HCT116 (cell line): Measurements from ENCODE around the gene TMC4. TPM values are rescaled to one million over a fixed set of nuclear protein-coding genes. Genes with fewer than 3 reads are reported as not detected.

Source experiments
- ATAC-seq: fragments of 200-7000 bp; cut with Tn5 transposase; 2 replicates; pipeline ENCODE4 v1.9.1; 2020; ENCODE audit warnings: mild to moderate bottlenecking, moderate library complexity
- BruUV-seq: library from RNA; stranded (reverse); fragments of 400-500 nt; replicated peaks from 2 replicates; lab custom pipeline; 2021; lab: Mats Ljungman, UMichigan
- CTCF ChIA-PET: fragments of 300-600 bp; sonication (Branson Sonifier 250); formaldehyde crosslinking; loops from one replicate; lab custom pipeline; 2021; ENCODE audit warnings: antibody characterized with exemption; lab: Charles Lee
- POLR2A ChIA-PET: fragments of 300-600, 350-600 bp; sonication (Branson Sonifier 250); formaldehyde crosslinking; loops from one replicate; lab custom pipeline; 2021; ENCODE audit warnings: antibody characterized with exemption; lab: Charles Lee
- RAD21 ChIA-PET, 2 experiments: fragments of 300-600 bp; sonication (Branson Sonifier 250); formaldehyde crosslinking; loops; one replicate each; lab custom pipeline; 2023; ENCODE audit warnings: low total read pairs in 2 of 2; ENCODE audit not compliant: uncharacterized antibody in 2 of 2, unreplicated experiment in 2 of 2, low non-redundant PET in 1 of 2; lab: Charles Lee
- DNase-seq: peaks from one replicate; pipeline ENCODE4 v3.0.0-alpha.2; 2010; ENCODE audit warnings: low read depth, low spot score
- H2AFZ ChIP-seq: fragments of 200-600 bp; shearing (Covaris generic), sonication (generic); 2 replicates; pipeline ENCODE4 v1.6.1; 2017; ENCODE audit warnings: low read depth, mixed run types, mixed read lengths, antibody characterized with exemption, low read length; ENCODE audit not compliant: poor library complexity, severe bottlenecking
- H3K27ac ChIP-seq: 2 replicates; pipeline ENCODE4 v1.5.1; 2012; ENCODE audit warnings: low read depth, low read length
- H3K27me3 ChIP-seq: fragments of 200-600 bp; sonication (generic); 2 replicates; pipeline ENCODE4 v1.6.1; 2016; ENCODE audit warnings: mixed run types, low read length, mixed read lengths; ENCODE audit not compliant: insufficient read depth
- H3K36me3 ChIP-seq, 2 experiments: fragments of 200-500 bp in 1 of 2; fragments of 200-600 bp in 1 of 2; sonication (Bioruptor generic) in 1 of 2; sonication (generic) in 1 of 2; 2 replicates each; pipeline versions ENCODE4 v1.5.1 to v1.6.1; 2014 to 2016; ENCODE audit warnings: low read length in 2 of 2, inconsistent platforms in 1 of 2, mixed read lengths in 1 of 2, mixed run types in 1 of 2; ENCODE audit not compliant: insufficient read depth in 2 of 2, control insufficient read depth in 1 of 2
- H3K4me1 ChIP-seq, 2 experiments: fragments of 200-600 bp in 1 of 2; sonication (generic) in 1 of 2; 2 replicates each; pipeline versions ENCODE4 v1.5.1 to v1.6.1; 2012 to 2017; ENCODE audit warnings: low read length in 2 of 2, inconsistent platforms in 1 of 2, mild to moderate bottlenecking in 1 of 2, mixed read lengths in 1 of 2, mixed run types in 1 of 2, moderate library complexity in 1 of 2; ENCODE audit not compliant: insufficient read depth in 2 of 2, control insufficient read depth in 1 of 2
- H3K4me2 ChIP-seq: fragments of 200-600 bp; sonication (generic); 2 replicates; pipeline ENCODE4 v1.6.1; 2017; ENCODE audit warnings: mixed run types, low read length, mixed read lengths
- H3K4me3 ChIP-seq, 2 experiments: fragments of 200-600 bp in 1 of 2; sonication (generic) in 1 of 2; replicated peaks in 1 of 2; 2 replicates each; pipeline ENCODE4 v1.5.1; 2011 to 2016; ENCODE audit warnings: low read length in 2 of 2, control low read depth in 1 of 2, low read depth in 1 of 2, mild to moderate bottlenecking in 1 of 2, mixed read lengths in 1 of 2, mixed run types in 1 of 2
- H3K79me2 ChIP-seq: fragments of 200-600 bp; sonication (generic); 2 replicates; pipeline ENCODE4 v1.6.1; 2017; ENCODE audit warnings: mild to moderate bottlenecking, mixed run types, low read length, moderate library complexity, mixed read lengths; ENCODE audit not compliant: insufficient read depth
- H3K9ac ChIP-seq: fragments of 200-600 bp; sonication (generic); 2 replicates; pipeline ENCODE4 v1.6.1; 2016; ENCODE audit warnings: low read length, mixed read lengths
- H3K9me2 ChIP-seq: fragments of 200-600 bp; sonication (generic), shearing (Covaris generic); 2 replicates; pipeline ENCODE4 v1.6.1; 2017; ENCODE audit warnings: mixed run types, mild to moderate bottlenecking, moderate library complexity; ENCODE audit not compliant: insufficient read depth
- H3K9me3 ChIP-seq, 2 experiments: fragments of 200-500 bp in 1 of 2; fragments of 200-600 bp in 1 of 2; sonication (Bioruptor generic) in 1 of 2; sonication (generic) in 1 of 2; 2 replicates each; pipeline ENCODE4 v1.6.1; 2014 to 2017; ENCODE audit warnings: low read length in 2 of 2, mixed read lengths in 2 of 2, inconsistent platforms in 1 of 2, low read depth in 1 of 2, mild to moderate bottlenecking in 1 of 2, mixed run types in 1 of 2, moderate library complexity in 1 of 2; ENCODE audit not compliant: control insufficient read depth in 1 of 2, insufficient read depth in 1 of 2
- H4K20me1 ChIP-seq: fragments of 200-600 bp; sonication (generic), shearing (Covaris generic); 2 replicates; pipeline ENCODE4 v1.6.1; 2017; ENCODE audit warnings: mixed run types, mild to moderate bottlenecking, moderate library complexity; ENCODE audit not compliant: insufficient read depth
- CBX3 ChIP-seq: IDR thresholded peaks from 2 replicates; pipeline ENCODE4 v1.6.1; 2012; ENCODE audit warnings: low read depth
- CEBPB ChIP-seq: IDR thresholded peaks from 2 replicates; pipeline ENCODE4 v1.6.1; 2012; ENCODE audit warnings: low read depth
- CTCF ChIP-seq, 3 experiments: fragments of 200-600 bp in 1 of 3; sonication (generic) in 1 of 3; IDR thresholded peaks in 2 of 3; conservative IDR thresholded peaks in 1 of 3; 2 replicates each; pipeline ENCODE4 v1.5.1; 2012 to 2017; ENCODE audit warnings: low read depth in 2 of 3, low read length in 2 of 3, antibody characterized with exemption in 1 of 3, borderline replicate concordance in 1 of 3, control low read depth in 1 of 3, mild to moderate bottlenecking in 1 of 3, mixed read lengths in 1 of 3, mixed run types in 1 of 3, moderate library complexity in 1 of 3; ENCODE audit not compliant: insufficient read depth in 1 of 3
- ELF1 ChIP-seq: IDR thresholded peaks from 2 replicates; pipeline ENCODE4 v1.6.1; 2012; ENCODE audit warnings: low read depth, borderline replicate concordance
- EZH2 ChIP-seq: fragments of 200-600 bp; sonication (generic); IDR thresholded peaks from 2 replicates; pipeline ENCODE4 v1.6.1; 2017; ENCODE audit warnings: antibody characterized with exemption, mixed run types
- EZH2phosphoT487 ChIP-seq: fragments of 200-600 bp; IDR thresholded peaks from 2 replicates; pipeline ENCODE4 v1.6.1; 2018; ENCODE audit warnings: antibody characterized with exemption, borderline replicate concordance
- JUND ChIP-seq: IDR thresholded peaks from 2 replicates; pipeline ENCODE4 v1.6.1; 2012
- POLR2A ChIP-seq: IDR thresholded peaks from 2 replicates; pipeline ENCODE4 v1.7.0; 2011; ENCODE audit warnings: borderline replicate concordance; ENCODE audit not compliant: insufficient read depth, insufficient read length; ENCODE audit errors: extremely low read depth
- RAD21 ChIP-seq: IDR thresholded peaks from 2 replicates; pipeline ENCODE4 v1.6.1; 2012; ENCODE audit warnings: low read depth, mild to moderate bottlenecking
- REST ChIP-seq: IDR thresholded peaks from 2 replicates; pipeline ENCODE4 v1.6.1; 2012; ENCODE audit warnings: low read depth
- SIN3A ChIP-seq: IDR thresholded peaks from 2 replicates; pipeline ENCODE4 v1.6.1; 2012; ENCODE audit warnings: low read depth
- SP1 ChIP-seq: IDR thresholded peaks from 2 replicates; pipeline ENCODE4 v1.6.1; 2012; ENCODE audit warnings: low read depth
- TCF7L2 ChIP-seq: IDR thresholded peaks from 2 replicates; pipeline ENCODE4 v1.7.0; 2011; ENCODE audit warnings: borderline replicate concordance, inconsistent platforms; ENCODE audit not compliant: insufficient read depth, insufficient read length; ENCODE audit errors: extremely low read depth
- YY1 ChIP-seq: IDR thresholded peaks from 2 replicates; pipeline ENCODE4 v1.6.1; 2011; ENCODE audit warnings: low read length, low read depth, moderate library complexity, mild to moderate bottlenecking; ENCODE audit not compliant: insufficient replicate concordance; ENCODE audit errors: extremely low read depth
- ZFX ChIP-seq: fragments of 450-650 bp; IDR thresholded peaks from 2 replicates; pipeline ENCODE4 v1.6.1; 2017
- ZNF274 ChIP-seq: fragments of 200-500 bp; sonication (Bioruptor generic); IDR thresholded peaks from 2 replicates; pipeline ENCODE4 v1.6.1; 2014; ENCODE audit warnings: mild to moderate bottlenecking, low read depth, low read length, inconsistent platforms
- intact Hi-C: fragments of 100-400 bp; cut with micrococcal nuclease; formaldehyde crosslinking; loops from 2 replicates; pipeline ENCODE4 v1.10.0; 2022
- total RNA-seq: library from RNA; stranded (reverse); gene quantifications from one replicate; pipeline ENCODE4 v1.2.1, GENCODE V29; 2021; ENCODE audit not compliant: unreplicated experiment
- TF ChIP-seq, protein P1 (sequence below): IDR thresholded peaks from 2 replicates; pipeline ENCODE4 v1.6.1; 2012

Gene TMC4
- total RNA-seq, 1 experiment from 2014 or later: 60.3 TPM

GRCh38 chr19:54128441-54128725, 44.6 kb downstream of the TMC4 start:
- ATAC-seq (no peak), DNase-seq (no peak)
- H3K9me2 ChIP-seq: no peaks in the 10 kb centered on the region
- no peaks in the 10 kb centered on the region for H3K27me3 ChIP-seq
- peaks cover 25 to 41% of the 10 kb centered on the region in 2 experiments; a peak in 3 of 4 replicates for H3K36me3 ChIP-seq
- no peak overlapping the region for H3K4me3 ChIP-seq
- H3K4me1 ChIP-seq: peaks cover under 1 to 3% of the 10 kb centered on the region in 2 experiments; a peak in 2 of 4 replicates
- no peak overlapping the region for H3K27ac ChIP-seq
- TF ChIP-seq CBX3: no peak
- TF ChIP-seq ZNF274: no peak
- TF ChIP-seq REST: no peak
- TF ChIP-seq, protein P1, sequence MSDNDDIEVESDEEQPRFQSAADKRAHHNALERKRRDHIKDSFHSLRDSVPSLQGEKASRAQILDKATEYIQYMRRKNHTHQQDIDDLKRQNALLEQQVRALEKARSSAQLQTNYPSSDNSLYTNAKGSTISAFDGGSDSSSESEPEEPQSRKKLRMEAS: no peak
- TF ChIP-seq CEBPB: no peak
- no peak for TF ChIP-seq SIN3A
- TF ChIP-seq POLR2A: no peak
- TF ChIP-seq RAD21: no peak
- no peak for TF ChIP-seq ELF1
- TF ChIP-seq EZH2: no peak
- no peak for TF ChIP-seq TCF7L2
- no peak for TF ChIP-seq JUND
- no peak for TF ChIP-seq YY1
- no peak for TF ChIP-seq SP1
- no peak for TF ChIP-seq EZH2phosphoT487
- TF ChIP-seq ZFX: no peak
- TF ChIP-seq CTCF (IDR thresholded peaks at IDR 0.05 in 2 of 3, conservative IDR thresholded peaks at IDR 0.05 in 1 of 3; ENCODE audit: borderline replicate concordance in 1 of 3, insufficient read depth in 1 of 3, low read depth in 2 of 3, low read length in 2 of 3): no peak
- H3K4me2 ChIP-seq: no peak overlapping the region
- no peak overlapping the region for H2AFZ ChIP-seq
- no peaks in the 10 kb centered on the region for H3K79me2 ChIP-seq
- H3K9me3 ChIP-seq: no peaks in the 10 kb centered on the region
- intact Hi-C loops: no loop called here
- RAD21 ChIA-PET: no interaction called here
- H4K20me1 ChIP-seq: no peaks in the 10 kb centered on the region
- H3K9ac ChIP-seq: no peak overlapping the region
- POLR2A ChIA-PET: no interaction called here
- CTCF ChIA-PET: no interaction called here
- no TSS peak for BruUV-seq
